Stimulated activated CD4-positive, alpha-beta T cell treated with anti-CD3 and anti-CD28 coated beads, TNF-alpha, amount 100 ng/mL, for 48 hours (primary cell): ENCODE data around the gene TMEM203.

ENCODE experiments used
- DNase-seq, 3 donors: peaks; one replicate each; pipeline ENCODE4 v3.0.0-alpha.2; 2020; ENCODE audit warnings: low read depth in 3 of 3

Gene TMEM203

DNA sequence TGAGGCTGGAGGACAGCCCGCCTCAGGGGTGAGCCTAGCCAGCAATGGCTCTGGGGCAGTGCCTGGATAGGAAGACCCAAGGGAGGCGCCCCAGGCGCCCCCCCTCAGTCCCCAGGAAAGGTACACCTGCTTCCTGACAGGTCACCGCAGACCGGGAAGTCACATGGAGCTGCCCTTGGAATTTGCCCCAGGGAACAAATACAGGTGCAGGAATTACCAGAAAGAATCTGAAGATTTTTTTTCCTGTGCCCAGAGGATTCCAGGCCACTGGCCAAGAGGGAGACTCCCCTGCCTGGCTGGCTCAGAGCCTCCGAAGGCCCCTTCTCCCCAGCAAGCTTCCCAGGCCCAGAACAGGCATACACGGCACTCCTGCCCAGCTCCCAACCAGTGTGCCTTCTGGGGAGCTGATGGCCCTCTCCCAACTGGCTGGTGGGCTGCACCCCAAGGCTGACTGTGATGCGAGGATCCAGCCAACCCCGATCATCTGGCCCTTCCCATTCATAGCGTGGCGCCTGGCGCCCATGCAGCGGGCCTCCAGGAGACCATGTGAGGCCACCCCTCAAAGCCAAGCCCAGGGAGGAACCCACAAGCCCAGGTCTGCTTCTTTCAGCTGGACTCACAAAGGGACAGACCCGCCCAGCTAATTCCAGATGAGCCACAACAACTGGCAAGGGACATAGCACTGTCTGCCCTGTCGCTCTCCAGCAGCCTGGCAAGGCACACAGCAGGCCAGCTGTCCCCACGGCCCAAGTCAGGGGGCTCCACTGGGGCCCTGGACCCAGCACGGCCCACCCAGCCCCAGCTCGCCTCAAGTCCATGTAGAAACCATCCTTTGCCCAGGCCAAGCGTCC is 7.2 kb downstream of the TMEM203 start:
- no peak for DNase-seq

GRCh38 chr9:137195525-137196220 is 9.8 kb downstream of the TMEM203 start:
- DNase-seq = no peak

DNA sequence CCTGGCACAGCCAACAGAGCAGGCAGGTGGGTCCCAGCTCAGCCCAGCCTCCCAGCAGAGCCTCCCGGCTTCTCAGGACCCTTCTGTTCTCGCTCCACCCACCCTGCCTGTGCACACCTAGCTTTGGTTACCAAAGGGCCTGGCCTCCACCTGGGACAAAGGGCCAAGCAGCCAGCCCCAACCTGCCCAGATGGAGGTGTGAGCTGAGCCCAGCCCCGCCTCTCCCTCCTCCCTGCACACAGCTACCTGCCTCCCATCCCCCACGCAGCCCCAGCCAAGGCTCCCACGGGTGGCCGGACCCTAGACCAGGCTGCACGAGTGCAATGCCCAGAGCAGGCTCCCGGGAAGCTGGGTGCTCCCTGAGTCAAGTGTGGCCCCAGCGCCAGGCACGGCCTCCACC is 10.5 kb downstream of the TMEM203 start:
- no peak for DNase-seq

- DNase-seq = no peak
Observed at GRCh38 chr9:137194388-137194787, 11.1 kb downstream of the TMEM203 start.

GRCh38 chr9:137193771-137194170 is 11.7 kb downstream of the TMEM203 start:
- DNase-seq = no peak

DNA sequence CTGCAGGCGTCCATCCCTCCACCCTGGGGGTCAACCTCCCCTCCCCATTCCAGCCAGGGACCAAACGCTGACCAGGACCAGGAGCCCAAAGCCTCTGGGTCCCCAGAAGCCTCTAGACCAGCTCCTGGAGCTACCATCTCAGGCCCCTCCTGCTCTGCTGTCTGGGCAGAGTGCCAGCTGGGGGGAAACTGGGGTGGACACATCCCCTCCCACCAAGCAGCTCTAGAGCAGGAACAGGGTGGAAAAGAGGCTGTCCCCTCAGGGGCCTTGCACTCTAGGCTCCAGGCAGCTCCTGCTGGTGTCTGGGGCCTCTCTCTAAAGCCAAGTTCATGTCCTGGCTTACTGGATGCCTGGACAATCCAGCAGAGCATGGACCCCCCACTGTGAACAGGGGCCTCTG is 12.6 kb downstream of the TMEM203 start:
- DNase-seq = no peak

- DNase-seq = no peak
Observed at GRCh38 chr9:137192448-137192780, 13.0 kb downstream of the TMEM203 start.

DNA sequence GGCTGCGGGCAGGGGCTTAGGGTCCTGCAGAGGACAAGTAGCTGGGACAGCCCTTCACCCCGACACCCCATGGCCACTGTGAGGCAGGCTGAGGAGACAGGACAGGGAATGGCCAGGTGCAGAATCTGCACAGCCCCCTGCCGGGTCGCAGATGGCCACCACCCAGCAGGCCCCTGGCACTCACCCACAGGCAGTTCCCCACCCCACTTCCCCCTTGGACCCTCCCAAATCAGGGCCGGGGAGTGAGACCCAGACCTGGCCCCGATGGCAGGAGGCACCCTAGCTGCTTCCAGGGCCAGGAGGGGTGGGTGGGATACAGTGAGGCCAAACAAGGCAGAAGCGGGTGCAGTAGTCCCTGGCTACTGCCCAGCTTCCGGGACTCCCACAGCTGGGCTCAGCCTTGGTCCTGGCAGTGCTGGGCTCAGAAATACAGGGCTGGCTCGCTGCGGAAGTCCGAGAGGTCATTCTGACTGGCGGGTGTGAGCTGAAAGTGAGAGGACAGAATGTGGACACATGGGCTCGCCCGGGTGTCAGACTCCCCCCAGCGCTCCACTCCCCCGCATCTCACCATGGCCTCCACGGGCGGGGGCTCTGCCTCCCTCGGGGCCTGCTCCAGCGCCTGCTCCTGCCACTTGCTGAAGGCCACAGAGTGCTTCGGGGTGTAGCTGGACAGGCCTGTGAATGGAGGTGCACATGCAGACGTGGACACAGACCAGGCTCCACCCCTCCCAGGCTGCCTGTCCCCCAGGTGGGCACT is 13.6 kb downstream of the TMEM203 start:
- no peak for DNase-seq

DNA sequence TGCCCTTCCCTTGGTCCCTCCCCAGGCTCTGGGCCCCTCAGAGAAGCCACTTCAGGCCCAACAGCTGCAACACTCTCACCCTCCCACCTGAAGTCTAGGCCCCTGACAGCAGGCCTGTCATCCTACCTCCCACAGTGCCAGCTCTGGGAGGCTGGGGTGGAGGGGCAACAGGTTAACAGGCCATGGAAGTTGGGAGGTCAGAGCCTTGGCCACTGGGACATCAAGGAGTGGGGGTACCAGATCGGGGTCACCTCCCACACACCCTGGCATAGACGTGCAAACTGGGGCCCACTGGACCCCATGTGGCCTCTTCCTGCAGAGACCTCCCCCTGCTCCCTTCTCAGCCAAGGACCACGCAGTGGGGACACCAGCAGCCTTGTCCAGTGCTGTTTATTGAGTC is 14.2 kb downstream of the TMEM203 start:
- DNase-seq = no peak

DNA sequence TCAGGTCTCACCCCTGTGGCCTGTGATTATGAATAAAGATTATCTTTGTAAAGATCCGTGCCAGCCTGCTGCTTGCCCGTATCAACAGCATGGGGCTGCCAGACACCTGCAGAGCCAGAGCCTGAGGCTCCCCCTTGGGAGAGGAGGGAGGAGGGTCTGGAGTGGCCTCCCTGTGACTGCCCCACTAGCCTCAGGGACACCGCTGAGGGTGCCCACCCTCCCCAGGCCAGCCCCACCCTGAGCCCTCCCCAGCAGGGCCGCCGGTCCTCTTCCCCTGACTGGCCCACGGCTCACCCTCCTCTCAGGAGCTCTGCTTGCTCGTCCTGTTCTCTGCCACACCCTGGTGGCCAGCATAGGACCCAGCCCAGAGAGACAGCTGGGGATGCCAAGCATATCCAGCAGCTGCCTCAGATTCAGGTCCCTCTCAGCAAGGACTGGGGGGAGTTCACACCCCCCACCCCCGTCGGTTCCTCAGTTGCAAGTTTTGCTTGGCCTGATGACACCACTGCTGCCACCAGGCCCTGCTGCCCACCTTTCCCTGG is 15.1 kb downstream of the TMEM203 start:
- DNase-seq = no peak

DNA sequence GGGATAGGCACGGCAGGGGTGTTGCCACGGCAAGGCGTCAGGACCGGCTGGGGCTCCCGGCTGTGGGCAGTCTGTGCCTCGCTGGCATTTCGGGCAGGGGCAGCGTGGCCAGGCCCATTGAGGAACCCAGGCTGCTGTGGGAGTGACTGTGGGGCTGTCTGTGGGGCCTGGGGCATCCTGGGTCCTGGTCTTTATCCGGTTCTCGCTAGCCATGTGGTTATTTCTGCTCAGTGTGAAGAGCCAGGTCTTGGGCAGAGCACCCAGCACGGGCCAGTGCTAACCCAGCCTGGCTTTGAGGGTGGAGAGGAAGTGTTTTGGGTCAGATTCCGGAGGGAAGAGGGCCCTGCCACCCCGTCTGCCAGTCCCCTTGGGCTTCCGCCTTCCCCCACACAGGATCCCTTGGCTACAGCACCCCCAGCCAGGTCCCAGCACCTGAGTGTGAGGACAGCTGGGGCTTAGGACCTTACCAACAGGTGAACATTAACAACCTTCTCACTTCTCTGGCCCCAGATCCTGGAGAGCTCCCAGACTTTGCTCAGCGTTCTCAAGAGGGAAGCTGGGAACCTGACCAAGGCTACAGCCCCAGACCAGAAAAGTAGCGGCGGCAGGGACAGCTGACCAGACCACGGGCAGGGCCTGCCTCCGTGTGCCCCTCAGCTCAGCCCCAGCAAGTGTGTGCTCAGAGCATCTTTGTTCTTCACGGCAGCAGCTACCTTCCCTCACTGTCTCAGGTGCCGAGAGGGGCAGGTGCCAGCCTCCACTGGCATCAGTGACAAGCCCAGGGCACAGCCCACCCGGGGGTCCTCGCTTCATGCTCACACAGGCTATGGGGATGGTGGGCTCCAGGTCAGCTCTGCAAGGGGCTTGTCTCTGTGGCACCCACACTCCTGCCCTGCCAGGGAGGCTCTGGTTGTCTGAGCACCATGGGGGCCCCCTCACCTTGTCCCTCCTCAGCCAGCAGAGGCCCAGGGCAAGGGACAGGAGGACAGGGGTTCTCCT is 15.9 kb downstream of the TMEM203 start:
- DNase-seq = no peak

DNA sequence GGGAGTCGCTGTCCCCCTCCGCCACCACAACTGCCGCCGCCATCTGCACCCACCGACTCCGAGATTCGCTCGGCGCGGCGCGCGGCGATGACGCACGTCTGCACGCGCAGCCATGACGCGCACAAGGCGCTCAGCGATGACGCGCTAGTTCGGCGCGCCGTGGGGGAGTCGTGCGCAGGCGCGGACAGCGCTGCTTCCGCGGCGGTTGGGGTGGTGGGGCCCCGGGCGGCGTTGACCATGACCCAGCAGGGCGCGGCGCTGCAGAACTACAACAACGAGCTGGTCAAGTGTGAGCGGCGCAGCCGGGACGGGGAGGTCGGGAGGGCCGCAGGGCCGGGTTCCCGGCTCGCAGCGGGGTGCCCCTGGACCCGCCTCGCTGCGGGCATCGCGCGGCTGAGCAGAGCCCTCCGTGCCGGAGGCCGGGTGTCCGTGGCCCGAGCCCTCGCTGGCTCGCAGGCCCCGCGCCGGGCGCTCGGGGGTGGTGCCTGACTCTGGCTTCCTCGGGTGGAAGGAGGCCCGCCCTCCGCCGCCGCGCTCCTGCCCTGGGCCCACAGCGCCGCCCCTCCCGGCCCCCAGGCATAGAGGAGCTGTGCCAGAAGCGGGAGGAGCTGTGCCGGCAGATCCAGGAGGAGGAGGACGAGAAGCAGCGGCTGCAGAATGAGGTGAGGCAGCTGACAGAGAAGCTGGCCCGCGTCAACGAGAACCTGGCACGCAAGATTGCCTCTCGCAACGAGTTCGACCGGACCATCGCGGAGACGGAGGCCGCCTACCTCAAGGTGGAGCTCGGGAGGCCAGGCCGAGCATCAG is 16.8 kb downstream of the TMEM203 start, which contains the start of the genes ANAPC2 and SSNA1:
ANAPC2 (minus strand) TSS at position 71 of the 807 bp plus-strand sequence; CDS start at position 43, 28 bp downstream.
SSNA1 (plus strand) TSS at position 187 of the 807 bp plus-strand sequence; CDS start at position 238, 51 bp downstream.
- DNase-seq = peak; percentile 81 to 93 (median 92)

DNA sequence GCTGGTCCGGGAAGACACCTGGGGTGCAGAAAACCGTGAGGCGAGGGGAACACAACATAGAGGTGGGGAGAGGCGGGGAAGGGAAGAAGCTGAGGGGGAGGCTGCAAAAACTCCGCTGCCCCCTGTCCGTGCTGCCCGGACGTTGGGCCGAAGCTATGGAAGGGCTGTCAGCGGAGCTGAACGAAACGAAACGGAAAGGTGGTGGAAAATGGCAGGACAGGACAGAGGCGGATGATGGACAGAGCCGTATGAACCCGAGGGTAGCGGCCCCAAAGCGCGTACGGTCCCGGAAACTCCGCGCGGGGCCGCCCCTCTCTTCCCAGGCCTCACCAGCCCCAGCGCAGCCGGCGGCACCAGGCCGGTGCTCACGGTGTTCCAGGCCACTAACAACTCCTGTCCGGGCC is 17.4 kb downstream of the TMEM203 start:
- no peak for DNase-seq

- no peak for DNase-seq
Observed at GRCh38 chr9:137187386-137187785, 18.1 kb downstream of the TMEM203 start.

DNA sequence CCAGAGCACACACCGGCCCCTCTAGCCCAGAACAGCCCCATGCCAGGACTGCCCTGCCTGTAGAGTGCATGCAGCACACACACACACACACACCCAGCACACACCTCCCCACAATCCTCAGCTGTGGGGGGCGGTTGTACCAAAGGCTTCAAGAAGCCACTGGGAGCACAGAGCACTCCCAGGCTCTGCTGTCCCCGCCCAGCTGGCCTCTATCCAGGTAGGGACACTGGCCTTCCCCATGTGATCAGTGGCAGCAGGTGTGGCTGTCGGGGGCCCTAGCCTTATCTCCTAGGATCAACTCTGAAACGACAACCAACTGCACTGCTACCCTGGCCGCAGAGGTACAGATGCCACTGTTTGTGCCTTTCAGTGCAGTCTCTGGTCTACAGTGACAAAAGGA is 19.1 kb downstream of the TMEM203 start:
- DNase-seq = no peak

DNA sequence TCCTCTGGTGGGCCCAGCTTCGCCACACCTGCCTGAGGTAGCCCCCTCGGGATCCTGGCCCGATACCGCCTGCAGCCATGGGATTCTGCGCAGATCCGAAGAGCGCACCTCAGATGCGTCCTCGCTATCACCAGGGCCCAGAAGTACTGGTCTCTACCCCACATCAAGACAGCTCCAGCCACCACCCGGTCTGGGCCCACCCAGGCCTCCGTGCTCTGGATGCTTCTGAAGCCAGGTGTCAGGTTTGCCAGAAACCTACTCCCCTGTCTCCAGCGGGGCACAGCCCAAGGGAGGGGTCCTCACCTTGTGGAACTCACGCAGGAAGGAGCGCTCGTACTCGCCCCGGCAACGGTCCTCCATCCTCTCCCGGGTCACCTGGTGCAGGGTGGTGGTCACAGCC is 19.5 kb downstream of the TMEM203 start:
- DNase-seq = no peak

GRCh38 chr9:137184881-137185660 is 20.4 kb downstream of the TMEM203 start:
- DNase-seq = no peak

DNA sequence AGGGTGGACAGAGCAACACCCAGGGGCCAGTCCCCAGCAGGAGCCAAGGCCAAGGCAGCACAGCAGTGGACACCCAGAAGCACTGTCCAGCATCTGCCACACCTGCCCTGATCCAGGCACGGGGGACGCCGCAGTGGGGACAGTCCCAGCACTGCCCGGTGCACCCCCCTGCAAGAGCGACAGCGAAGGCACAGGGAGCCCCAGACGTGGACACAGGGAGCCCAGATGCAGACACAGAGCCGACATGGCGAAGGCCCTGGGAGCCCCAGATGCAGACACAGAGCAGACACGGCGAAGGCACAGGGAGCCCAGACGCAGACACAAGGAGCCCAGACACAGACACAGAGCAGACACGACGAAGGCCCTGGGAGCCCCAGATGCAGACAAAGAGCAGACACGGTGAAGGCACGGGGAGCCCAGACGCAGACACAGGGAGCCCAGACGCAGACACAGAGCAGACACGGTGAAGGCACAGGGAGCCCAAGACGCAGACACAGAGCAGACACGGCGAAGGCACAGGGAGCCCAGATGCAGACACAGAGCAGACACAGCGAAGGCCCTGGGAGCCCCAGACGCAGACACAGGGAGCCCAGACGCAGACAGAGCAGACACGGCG is 21.4 kb downstream of the TMEM203 start:
- no peak for DNase-seq

GRCh38 chr9:137182836-137183235 is 22.6 kb downstream of the TMEM203 start:
- no peak for DNase-seq
